Lower leg skin (tissue), 3 donors: Measurements from ENCODE around the gene CREBBP.

Experiments
- POLR2A ChIP-seq, 2 donors: fragments of 450-650 bp; IDR thresholded peaks; one replicate each; pipeline ENCODE4 v1.6.1; 2016 to 2017; ENCODE audit warnings: antibody characterized with exemption in 2 of 2, mild to moderate bottlenecking in 1 of 2, moderate library complexity in 1 of 2
- TF ChIP-seq, protein P1 (sequence below), 3 donors: fragments of 450-650 bp; IDR thresholded peaks; one replicate each; pipeline ENCODE4 v1.5.1; 2016; ENCODE audit warnings: antibody characterized with exemption in 3 of 3, mild to moderate bottlenecking in 3 of 3, moderate library complexity in 2 of 3

DNA sequence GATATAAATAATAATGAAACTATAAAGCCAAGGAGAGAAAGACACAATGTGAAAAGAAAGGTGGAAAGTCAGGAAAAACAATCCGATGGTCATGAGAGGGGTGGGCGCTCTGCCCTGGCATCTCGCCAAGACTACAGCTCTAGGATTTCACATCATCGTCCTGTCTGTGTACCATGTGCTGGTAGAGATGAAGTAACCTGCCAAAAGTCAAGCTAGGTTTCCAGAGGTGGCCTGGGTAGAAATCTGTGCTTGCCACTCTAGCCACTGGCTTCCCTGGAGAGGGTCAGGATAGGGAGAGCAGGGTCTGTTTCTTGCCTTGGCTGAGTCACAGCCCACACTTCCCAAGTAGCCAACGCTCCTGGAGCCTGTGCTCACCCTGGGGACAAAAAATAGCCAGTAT is 132.2 kb downstream of the CREBBP start:
- TF ChIP-seq, protein P1, sequence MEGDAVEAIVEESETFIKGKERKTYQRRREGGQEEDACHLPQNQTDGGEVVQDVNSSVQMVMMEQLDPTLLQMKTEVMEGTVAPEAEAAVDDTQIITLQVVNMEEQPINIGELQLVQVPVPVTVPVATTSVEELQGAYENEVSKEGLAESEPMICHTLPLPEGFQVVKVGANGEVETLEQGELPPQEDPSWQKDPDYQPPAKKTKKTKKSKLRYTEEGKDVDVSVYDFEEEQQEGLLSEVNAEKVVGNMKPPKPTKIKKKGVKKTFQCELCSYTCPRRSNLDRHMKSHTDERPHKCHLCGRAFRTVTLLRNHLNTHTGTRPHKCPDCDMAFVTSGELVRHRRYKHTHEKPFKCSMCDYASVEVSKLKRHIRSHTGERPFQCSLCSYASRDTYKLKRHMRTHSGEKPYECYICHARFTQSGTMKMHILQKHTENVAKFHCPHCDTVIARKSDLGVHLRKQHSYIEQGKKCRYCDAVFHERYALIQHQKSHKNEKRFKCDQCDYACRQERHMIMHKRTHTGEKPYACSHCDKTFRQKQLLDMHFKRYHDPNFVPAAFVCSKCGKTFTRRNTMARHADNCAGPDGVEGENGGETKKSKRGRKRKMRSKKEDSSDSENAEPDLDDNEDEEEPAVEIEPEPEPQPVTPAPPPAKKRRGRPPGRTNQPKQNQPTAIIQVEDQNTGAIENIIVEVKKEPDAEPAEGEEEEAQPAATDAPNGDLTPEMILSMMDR (IDR thresholded peaks at IDR 0.05), result no peak
- no peak for TF ChIP-seq POLR2A (IDR thresholded peaks at IDR 0.05)
